Activated T-cell treated with anti-CD3 and anti-CD28 coated beads for 4 hours (primary cell): ENCODE measurements around the gene SLC35A4.
"Not testable (repeated sequence)": the region's sequence is repeated elsewhere in the genome, so short reads cannot be mapped to it uniquely, and the experiment has no call there.

Experiments used
- DNase-seq: peaks from one replicate; pipeline ENCODE4 v3.0.0-alpha.2; 2020

SLC35A4 gene

DNA sequence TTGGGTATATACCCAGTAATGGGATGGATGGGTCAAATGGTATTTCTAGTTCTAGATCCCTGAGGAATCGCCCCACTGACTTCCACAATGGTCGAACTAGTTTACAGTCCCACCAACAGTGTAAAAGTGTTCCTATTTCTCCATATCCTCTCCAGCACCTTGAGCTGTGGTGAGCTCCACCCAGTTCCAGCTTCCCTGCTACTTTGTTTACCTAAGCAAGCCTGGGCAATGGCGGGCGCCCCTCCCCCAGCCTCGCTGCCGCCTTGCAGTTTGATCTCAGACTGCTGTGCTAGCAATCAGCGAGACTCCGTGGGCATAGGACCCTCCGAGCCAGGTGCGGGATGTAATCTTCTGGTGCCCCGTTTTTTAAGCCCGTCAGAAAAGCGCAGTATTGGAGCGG lies 28.4 kb downstream of the SLC35A4 start:
- DNase-seq, result not testable (repeated sequence)

DNA sequence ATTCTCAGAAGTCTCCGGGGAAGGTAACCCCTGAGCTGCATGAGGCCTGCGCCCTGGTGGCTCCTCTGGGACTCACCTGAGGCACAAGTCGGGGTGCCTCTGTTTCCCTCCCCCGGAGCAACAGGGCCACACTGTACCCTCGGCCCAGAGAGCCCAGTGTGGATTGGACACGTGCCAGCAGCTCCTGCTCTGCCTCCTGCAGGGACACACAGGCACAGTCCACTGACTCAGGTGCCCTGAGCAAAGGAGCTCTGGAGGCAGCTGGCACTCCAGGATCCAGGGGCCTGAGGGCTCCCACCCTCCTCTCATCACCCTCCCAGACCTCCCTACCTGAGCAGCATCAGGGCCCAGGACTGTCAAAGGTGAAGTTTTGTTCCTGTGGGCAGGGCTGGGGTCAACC lies 29.5 kb downstream of the SLC35A4 start:
- no peak for DNase-seq

- no peak for DNase-seq
Observed at GRCh38 chr5:140595538-140596300, 31.1 kb downstream of the SLC35A4 start.

DNA sequence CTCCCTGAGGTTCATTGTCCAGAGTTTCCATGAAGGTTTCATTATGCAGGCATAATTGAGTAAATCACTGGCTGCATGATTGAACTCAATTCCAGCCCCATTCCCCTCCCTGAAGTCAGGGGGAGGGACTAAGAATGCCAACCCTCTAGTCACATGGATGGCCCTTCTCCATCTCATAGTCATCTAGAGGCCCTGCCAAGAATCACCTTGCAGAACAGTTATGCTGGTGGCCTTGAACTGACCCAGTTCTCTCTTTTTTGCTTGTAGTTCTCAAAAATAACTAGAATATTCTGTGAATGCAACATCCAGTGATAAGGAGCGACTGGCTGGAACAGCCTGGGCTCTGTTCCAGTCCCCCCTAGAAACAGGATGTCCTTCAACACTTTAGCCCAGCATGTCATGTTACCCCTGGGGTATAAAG lies 31.7 kb downstream of the SLC35A4 start:
- DNase-seq, result no peak

DNA sequence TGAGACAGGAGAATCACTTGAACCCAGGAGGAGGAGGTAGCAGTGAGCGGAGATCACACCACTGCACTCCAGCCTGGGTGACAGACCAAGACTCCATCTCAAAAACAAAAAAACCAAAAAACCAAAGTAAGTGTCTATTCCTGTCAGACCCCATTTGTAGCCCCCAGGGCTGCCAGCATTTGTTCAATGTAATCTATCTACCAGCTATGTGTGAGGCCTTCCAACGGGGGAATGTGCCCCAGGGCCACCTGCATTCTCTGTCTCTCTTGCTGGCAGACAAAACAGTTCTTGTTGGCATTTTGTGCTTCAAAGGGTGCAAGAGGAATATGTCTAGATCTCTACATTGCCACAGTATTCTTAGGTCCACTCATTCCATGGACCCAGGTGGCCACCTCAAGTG lies 34.2 kb downstream of the SLC35A4 start:
- DNase-seq, result no peak

DNA sequence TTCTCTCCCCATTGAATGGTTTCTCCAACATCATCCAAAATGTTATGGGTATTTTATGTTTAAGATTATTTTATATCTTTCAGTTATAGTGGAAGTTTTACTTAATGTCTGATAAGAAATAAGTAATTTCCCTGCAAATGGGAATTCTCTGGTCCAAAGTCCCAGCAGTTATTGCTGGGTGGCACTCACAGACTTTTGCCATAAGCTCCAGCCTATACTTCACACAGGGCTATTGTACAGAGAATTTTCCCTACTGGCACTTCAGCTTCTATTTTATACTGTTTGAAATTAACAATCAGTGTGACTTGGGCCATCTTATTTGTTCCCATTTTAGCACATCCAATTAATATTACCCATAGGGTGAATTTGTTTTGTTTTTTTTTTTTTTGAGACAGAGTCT lies 35.5 kb downstream of the SLC35A4 start:
- DNase-seq, result no peak

DNA sequence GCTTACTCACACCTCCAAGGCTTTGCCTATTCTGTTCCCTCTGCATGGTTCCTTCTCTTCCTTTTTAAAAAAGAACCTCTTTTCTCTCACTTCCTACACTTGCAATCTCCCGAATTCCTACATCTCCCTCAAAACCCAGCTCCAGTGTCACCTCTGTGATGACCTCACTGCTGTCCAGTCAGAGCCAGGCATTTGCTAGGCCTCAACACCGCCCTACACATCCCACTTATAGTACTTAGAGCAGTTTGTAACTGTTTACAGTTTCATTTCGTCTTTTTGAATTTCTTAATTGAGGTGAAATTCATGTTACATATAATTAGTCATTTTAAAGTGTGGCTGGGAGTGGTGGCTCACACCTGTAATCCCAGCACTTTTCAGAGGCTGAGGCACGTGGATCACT lies 37.5 kb downstream of the SLC35A4 start:
- no peak for DNase-seq

DNA sequence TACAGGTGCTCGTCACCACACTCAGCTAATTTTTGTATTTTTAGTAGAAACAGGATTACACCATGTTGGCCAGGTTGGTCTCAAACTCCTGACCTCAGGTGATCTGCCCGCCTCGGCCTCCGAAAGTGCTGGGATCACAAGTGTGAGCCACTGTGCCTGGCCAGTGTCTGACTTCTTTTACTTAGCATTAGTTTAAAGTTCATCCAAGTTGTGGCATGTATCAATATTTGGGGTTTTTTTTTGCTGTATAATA lies 38.7 kb downstream of the SLC35A4 start:
- not testable (repeated sequence) for DNase-seq

GRCh38 chr5:140603734-140604133 lies 39.1 kb downstream of the SLC35A4 start:
- no peak for DNase-seq

GRCh38 chr5:140605879-140606278 lies 41.3 kb downstream of the SLC35A4 start:
- DNase-seq, result no peak

- no peak for DNase-seq
Observed at GRCh38 chr5:140607031-140607430, 42.4 kb downstream of the SLC35A4 start.

DNA sequence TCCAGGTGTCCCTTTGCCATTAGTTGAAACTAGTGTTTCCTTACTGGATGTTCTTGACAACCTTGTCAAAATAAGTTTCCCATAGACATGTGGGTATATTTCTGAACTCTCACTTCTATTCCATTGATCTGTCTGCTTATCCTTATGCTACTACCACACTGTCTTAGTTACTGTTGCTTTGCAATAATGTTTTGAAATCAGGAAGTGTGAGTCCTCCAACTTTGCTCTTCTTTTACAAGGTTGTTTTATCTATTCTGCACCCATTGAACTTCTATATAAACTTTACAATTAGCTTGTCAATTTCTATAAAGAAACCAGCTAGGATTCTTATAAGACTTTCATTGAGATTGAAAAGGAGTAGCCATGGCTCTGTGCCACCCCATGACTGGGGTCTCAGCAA lies 44.1 kb downstream of the SLC35A4 start:
- no peak for DNase-seq

DNA sequence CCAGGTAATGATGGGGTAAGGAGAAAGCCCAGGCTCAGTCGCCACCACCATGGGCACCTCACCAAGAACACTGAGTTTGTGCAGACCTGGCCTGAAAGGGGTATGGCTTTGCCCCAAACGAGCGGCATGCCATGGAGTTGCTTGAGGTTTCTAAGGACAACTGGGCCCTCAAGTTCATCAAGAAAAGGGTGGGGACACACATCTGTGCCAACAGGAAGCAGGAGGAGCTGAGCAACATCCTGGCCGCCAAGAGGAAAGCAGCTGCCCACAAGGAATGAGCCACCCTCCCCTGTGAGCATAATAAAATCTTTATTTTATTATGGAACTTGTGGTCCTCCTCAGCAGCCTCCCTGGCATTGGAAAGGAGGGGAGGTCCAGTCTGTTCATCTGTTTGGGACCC lies 44.5 kb downstream of the SLC35A4 start:
- no peak for DNase-seq

GRCh38 chr5:140611020-140611521 lies 46.4 kb downstream of the SLC35A4 start:
- no peak for DNase-seq
